Stimulated activated naive CD8-positive, alpha-beta T cell treated with anti-CD3 and anti-CD28 coated beads, Interleukin-15, Interleukin-2, amounts not matched to agents 100 ng/mL and 50 ng/mL, for 24 hours (primary cell): ENCODE results near the gene MAP1B.

Experiments used
- H3K27ac Mint-ChIP-seq: one replicate; pipeline ENCODE4 v1.8.0; 2021; ENCODE audit warnings: mild to moderate bottlenecking, mixed read lengths
- H3K27me3 Mint-ChIP-seq: one replicate; pipeline ENCODE4 v1.8.0; 2021; ENCODE audit warnings: mixed read lengths
- H3K36me3 Mint-ChIP-seq: one replicate; pipeline ENCODE4 v1.8.0; 2021; ENCODE audit warnings: low read depth, mixed read lengths
- H3K4me1 Mint-ChIP-seq: one replicate; pipeline ENCODE4 v1.8.0; 2021; ENCODE audit warnings: low read depth, mixed read lengths
- H3K4me3 Mint-ChIP-seq: one replicate; pipeline ENCODE4 v1.8.0; 2021; ENCODE audit warnings: mild to moderate bottlenecking, mixed read lengths
- H3K9me3 Mint-ChIP-seq: one replicate; pipeline ENCODE4 v1.8.0; 2021; ENCODE audit warnings: mixed read lengths

MAP1B gene

DNA sequence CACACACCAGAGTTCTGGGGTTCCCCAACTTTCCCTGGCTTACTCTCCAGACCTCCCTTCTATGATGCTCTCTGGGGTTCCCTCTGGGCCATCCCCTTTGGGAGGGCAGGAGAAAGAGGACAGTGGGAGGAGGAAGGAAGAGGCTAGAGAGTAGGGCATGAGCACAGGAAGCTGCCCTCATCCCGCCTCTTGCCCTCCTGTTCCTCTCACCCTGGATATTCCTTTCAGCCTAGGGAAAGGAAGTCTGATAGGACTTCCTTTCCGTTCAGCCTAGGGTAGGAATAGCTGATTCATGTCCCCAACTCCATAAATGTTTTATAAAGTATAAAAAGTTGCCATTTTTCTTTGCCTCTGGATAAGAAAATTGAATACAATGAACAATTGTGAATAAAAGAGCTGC is 7.4 kb downstream of the MAP1B start:
- Mint-ChIP-seq H3K36me3 (no peaks in the 10 kb centered on the region), H3K27me3 (peaks cover 80% of the 10 kb centered on the region), H3K9me3 (no peaks in the 10 kb centered on the region), H3K4me3 (no peak overlapping the region), H3K4me1 (no peaks in the 10 kb centered on the region), H3K27ac (no peak overlapping the region)

DNA sequence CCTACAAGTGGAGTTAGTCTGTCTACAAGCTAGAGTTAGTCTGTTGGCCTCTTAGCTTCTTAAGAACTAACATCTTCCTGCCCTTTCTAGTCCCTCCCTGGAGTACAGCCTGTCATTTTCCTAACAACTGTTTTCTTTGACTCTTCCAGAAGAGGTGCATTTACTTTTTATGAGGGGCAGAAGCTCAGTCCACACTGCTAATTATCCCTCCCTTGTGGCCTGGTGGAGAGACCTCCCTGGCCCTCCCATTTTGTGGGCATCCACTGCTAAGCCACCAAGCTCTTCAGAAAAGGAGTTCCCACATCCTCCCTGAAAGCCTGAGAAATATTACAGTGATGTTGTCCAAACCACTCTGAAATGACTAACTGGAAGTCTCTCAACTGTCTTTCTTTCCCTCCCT is 8.0 kb downstream of the MAP1B start:
- no peak overlapping the region for H3K4me3 Mint-ChIP-seq
- H3K4me1 Mint-ChIP-seq = no peaks in the 10 kb centered on the region
- no peaks in the 10 kb centered on the region for H3K9me3 Mint-ChIP-seq
- peaks cover 74% of the 10 kb centered on the region for H3K27me3 Mint-ChIP-seq
- H3K27ac Mint-ChIP-seq = no peak overlapping the region
- H3K36me3 Mint-ChIP-seq = no peaks in the 10 kb centered on the region

DNA sequence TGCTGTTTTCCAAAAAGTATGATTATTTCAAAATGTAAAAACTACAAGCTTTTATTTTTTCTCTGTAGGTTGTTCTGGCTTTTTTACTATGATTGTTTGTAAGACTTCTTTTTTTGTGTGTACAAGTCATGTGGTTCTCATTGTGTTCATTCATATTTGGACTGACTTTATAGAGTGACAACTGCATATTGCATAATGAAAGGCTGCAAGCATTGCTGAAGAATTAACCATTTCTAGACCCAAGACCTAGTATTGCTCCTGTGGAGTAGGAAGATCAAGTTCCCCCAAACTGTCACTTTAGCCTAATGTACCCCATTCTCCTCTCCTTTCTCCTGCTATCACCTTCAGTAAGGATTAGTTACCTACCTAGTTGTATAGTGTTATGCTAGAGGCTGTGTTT is 10.0 kb downstream of the MAP1B start:
- H3K4me1 Mint-ChIP-seq = no peaks in the 10 kb centered on the region
- H3K27me3 Mint-ChIP-seq = peaks cover 66% of the 10 kb centered on the region
- H3K9me3 Mint-ChIP-seq = no peaks in the 10 kb centered on the region
- no peak overlapping the region for H3K27ac Mint-ChIP-seq
- no peaks in the 10 kb centered on the region for H3K36me3 Mint-ChIP-seq
- H3K4me3 Mint-ChIP-seq = no peak overlapping the region

- Mint-ChIP-seq H3K36me3 (no peaks in the 10 kb centered on the region), H3K9me3 (no peaks in the 10 kb centered on the region), H3K4me1 (no peaks in the 10 kb centered on the region), H3K27ac (no peak overlapping the region), H3K27me3 (peaks cover 65% of the 10 kb centered on the region), H3K4me3 (no peak overlapping the region)
Measured at GRCh38 chr5:72121052-72121779, 13.9 kb downstream of the MAP1B start.

DNA sequence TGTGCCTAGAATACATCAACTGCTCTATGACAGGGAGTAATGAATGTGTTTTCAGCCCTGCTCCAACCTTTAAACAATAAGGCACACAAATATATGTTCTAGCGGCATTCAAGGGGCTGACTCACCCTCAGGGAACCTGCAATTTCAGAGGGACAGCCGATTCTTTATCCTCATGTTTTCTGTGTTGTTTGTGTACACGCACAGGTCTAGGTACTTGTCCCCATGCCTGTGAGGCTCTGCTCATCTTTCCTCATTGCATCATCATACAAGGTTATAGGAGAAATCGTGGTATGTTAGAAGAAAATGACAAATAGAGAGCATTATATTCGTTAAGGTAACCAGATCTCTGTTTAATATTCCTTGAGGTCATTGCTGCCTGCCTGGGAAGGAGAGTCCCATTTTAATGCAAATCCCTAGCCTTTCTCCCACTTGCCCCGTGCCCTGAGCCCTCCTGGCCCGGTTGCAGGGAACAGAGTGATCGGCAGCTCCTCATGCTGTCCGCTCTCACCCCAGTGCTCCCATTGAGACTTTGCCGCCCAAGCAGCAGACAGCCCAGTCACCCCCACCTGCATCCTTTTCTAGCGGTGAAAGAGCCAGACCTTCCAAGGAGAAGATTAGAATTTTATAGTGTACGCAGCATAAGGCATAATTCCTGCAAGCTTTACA is 14.6 kb downstream of the MAP1B start:
- Mint-ChIP-seq H3K27me3 (peaks cover 65% of the 10 kb centered on the region), H3K4me1 (no peaks in the 10 kb centered on the region), H3K36me3 (no peaks in the 10 kb centered on the region)

GRCh38 chr5:72122602-72123001 is 15.3 kb downstream of the MAP1B start:
- no peaks in the 10 kb centered on the region for H3K9me3 Mint-ChIP-seq
- no peak overlapping the region for H3K4me3 Mint-ChIP-seq
- peaks cover 61% of the 10 kb centered on the region for H3K27me3 Mint-ChIP-seq
- no peak overlapping the region for H3K27ac Mint-ChIP-seq
- no peaks in the 10 kb centered on the region for H3K36me3 Mint-ChIP-seq
- H3K4me1 Mint-ChIP-seq = no peaks in the 10 kb centered on the region

More for the DNA sequence above, 14.6 kb downstream of the MAP1B start:
- Mint-ChIP-seq H3K4me3 (no peak overlapping the region), H3K27ac (no peak overlapping the region), H3K9me3 (no peaks in the 10 kb centered on the region)

DNA sequence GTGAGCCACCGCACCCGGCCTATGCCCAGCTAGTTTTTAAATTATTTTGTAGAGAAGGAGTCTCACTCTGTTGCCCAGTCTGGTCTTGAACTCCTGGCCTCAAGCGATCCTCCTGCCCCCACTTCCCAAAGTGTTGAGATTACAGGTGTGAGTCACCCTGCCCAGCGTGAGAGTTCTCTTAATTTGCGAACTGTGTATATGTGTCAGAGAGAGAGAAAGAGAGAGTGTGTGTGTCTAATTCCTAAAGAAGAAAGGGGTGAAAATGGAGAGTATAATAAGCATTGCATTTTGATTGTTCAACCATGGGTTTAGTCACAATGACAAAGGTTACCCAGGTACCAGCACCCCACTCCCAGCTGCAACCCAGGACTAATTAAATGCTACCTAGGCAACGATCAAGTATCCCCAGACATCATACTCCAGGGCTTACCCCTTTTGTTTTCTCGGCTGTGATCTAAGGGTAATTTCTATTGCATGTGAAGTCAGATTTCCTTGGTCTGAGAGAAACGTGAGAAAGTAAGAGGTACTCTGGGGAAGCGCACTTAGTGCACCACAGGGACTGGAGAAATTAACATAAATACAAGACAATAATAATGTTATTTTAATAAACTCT is 16.6 kb downstream of the MAP1B start:
- Mint-ChIP-seq H3K27ac (no peak overlapping the region), H3K4me3 (no peak overlapping the region), H3K9me3 (no peaks in the 10 kb centered on the region), H3K4me1 (no peaks in the 10 kb centered on the region), H3K27me3 (peaks cover 57% of the 10 kb centered on the region), H3K36me3 (no peaks in the 10 kb centered on the region)

DNA sequence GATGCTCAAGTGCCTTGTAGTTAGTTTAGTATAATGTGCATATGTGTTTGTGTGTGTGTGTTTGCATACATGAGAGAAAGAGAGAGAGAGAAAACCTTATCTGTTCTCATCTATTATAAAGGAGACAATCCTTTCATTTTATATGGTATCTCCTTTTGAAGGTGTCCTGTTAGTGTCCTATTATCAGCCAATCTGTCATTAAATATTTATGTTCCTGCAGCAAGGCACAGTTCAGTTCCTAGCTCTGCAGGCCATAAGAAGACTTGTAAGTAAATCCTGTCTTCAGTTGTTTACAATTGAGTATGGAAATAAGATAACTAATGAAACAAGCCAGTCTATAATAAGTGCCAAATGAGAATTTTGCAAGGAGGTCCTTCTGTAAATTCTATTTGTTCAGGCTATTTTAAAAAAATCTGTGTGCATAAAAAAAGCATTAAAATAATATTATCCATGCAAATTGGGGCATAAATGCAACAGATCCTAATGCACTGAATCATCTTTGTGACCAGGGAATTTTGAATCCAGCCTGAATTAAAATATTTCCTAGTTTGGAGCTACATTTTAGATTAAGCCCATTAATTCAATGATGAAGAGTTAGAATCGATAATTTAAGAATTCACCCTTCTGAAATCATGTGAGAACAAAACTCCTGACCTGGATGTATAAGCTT is 18.1 kb downstream of the MAP1B start:
- no peaks in the 10 kb centered on the region for H3K9me3 Mint-ChIP-seq
- H3K4me3 Mint-ChIP-seq = no peak overlapping the region
- H3K27ac Mint-ChIP-seq = no peak overlapping the region
- H3K27me3 Mint-ChIP-seq = peaks cover 63% of the 10 kb centered on the region
- H3K4me1 Mint-ChIP-seq = no peaks in the 10 kb centered on the region
- no peaks in the 10 kb centered on the region for H3K36me3 Mint-ChIP-seq

- H3K36me3 Mint-ChIP-seq = no peaks in the 10 kb centered on the region
Measured at GRCh38 chr5:72125941-72126620, 18.8 kb downstream of the MAP1B start.

GRCh38 chr5:72126796-72127195 is 19.5 kb downstream of the MAP1B start:
- no peaks in the 10 kb centered on the region for H3K36me3 Mint-ChIP-seq
- H3K4me3 Mint-ChIP-seq = no peak overlapping the region
- peaks cover 65% of the 10 kb centered on the region for H3K27me3 Mint-ChIP-seq
- H3K27ac Mint-ChIP-seq = no peak overlapping the region
- no peaks in the 10 kb centered on the region for H3K9me3 Mint-ChIP-seq
- no peaks in the 10 kb centered on the region for H3K4me1 Mint-ChIP-seq

More at GRCh38 chr5:72125941-72126620, 18.8 kb downstream of the MAP1B start:
- Mint-ChIP-seq H3K4me1 (no peaks in the 10 kb centered on the region), H3K27me3 (peaks cover 65% of the 10 kb centered on the region), H3K9me3 (no peaks in the 10 kb centered on the region), H3K27ac (no peak overlapping the region), H3K4me3 (no peak overlapping the region)

- no peaks in the 10 kb centered on the region for H3K36me3 Mint-ChIP-seq
- H3K4me3 Mint-ChIP-seq = no peak overlapping the region
- no peaks in the 10 kb centered on the region for H3K9me3 Mint-ChIP-seq
- H3K27ac Mint-ChIP-seq = no peak overlapping the region
- peaks cover 69% of the 10 kb centered on the region for H3K27me3 Mint-ChIP-seq
- peaks cover 9% of the 10 kb centered on the region for H3K4me1 Mint-ChIP-seq
Measured at GRCh38 chr5:72129725-72130124, 22.4 kb downstream of the MAP1B start.

DNA sequence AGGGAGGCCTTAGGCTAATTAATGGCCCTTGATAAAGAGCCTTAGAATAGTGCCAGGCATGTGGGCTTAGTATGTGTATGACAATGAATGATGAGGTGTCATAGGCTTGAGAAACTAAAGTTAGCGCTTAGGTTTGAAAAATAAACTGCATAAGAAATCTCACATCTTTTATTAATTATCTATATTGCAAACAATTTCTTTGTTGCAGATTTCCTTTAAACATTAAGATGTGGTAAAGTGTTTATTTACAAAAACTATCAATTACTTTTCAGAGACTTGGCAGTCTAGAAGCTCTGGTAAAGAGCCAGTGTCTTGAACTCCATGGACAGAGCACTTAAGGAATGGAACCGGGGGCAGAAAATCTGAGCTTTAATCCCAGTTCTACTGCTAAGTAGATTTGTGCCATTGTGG is 23.1 kb downstream of the MAP1B start:
- H3K27ac Mint-ChIP-seq = no peak overlapping the region
- no peaks in the 10 kb centered on the region for H3K9me3 Mint-ChIP-seq
- no peaks in the 10 kb centered on the region for H3K36me3 Mint-ChIP-seq
- H3K4me1 Mint-ChIP-seq = peaks cover 9% of the 10 kb centered on the region
- peaks cover 69% of the 10 kb centered on the region for H3K27me3 Mint-ChIP-seq
- H3K4me3 Mint-ChIP-seq = no peak overlapping the region

GRCh38 chr5:72133212-72133990 is 26.1 kb downstream of the MAP1B start:
- Mint-ChIP-seq H3K4me3 (no peak overlapping the region), H3K27me3 (peaks cover 71% of the 10 kb centered on the region)

More at GRCh38 chr5:72133212-72133990, 26.1 kb downstream of the MAP1B start:
- H3K4me1 Mint-ChIP-seq = peaks cover 18% of the 10 kb centered on the region
- no peaks in the 10 kb centered on the region for H3K9me3 Mint-ChIP-seq
- H3K27ac Mint-ChIP-seq = no peak overlapping the region
- H3K36me3 Mint-ChIP-seq = no peaks in the 10 kb centered on the region
